Measurements from ENCODE around the gene DYNLT1.
A peak's percentile ranks its signal among the peaks of the same experiment; 100 is the strongest.
"Not testable (repeated sequence)": the region's sequence is repeated elsewhere in the genome, so short reads cannot be mapped to it uniquely, and the experiment has no call there.

Gene DYNLT1

DNA sequence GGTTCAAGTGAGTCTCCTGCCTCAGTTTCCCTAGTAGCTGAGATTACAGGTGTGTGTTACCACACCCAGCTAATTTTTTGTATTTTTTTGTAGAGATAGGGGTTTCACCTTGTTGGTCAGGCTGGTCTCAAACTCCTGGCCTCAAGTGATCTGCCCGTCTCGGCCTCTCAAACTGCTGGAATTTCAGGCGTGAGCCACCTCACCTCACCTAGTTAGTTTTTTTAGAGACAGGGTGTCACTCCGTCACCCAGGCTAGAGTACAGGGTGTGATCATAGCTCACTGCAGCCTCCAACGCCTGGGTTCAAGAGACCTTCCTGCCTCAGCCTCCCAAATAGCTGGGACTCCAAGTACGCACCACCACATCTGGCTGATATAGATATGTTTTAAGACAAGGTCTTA, 28.2 kb upstream of the DYNLT1 start:
- ChIA-PET POLR2A (interaction anchor here (0.6 to 0.8 kb wide), 2 partner anchors 25 to 212 kb away, joined by 3 to 4 read pairs; no protein-coding TSS in a partner anchor), CTCF (interaction anchor here (0.8 to 8.2 kb wide), 7 partner anchors 12 to 458 kb away, joined by 3 to 44 read pairs (median 4); no protein-coding TSS in a partner anchor)
- TF ChIP-seq, protein P1, sequence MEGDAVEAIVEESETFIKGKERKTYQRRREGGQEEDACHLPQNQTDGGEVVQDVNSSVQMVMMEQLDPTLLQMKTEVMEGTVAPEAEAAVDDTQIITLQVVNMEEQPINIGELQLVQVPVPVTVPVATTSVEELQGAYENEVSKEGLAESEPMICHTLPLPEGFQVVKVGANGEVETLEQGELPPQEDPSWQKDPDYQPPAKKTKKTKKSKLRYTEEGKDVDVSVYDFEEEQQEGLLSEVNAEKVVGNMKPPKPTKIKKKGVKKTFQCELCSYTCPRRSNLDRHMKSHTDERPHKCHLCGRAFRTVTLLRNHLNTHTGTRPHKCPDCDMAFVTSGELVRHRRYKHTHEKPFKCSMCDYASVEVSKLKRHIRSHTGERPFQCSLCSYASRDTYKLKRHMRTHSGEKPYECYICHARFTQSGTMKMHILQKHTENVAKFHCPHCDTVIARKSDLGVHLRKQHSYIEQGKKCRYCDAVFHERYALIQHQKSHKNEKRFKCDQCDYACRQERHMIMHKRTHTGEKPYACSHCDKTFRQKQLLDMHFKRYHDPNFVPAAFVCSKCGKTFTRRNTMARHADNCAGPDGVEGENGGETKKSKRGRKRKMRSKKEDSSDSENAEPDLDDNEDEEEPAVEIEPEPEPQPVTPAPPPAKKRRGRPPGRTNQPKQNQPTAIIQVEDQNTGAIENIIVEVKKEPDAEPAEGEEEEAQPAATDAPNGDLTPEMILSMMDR (IDR thresholded peaks at IDR 0.05; ENCODE audit: control extremely low read depth, extremely low read depth, low read depth, missing control alignments), result no peak

DNA sequence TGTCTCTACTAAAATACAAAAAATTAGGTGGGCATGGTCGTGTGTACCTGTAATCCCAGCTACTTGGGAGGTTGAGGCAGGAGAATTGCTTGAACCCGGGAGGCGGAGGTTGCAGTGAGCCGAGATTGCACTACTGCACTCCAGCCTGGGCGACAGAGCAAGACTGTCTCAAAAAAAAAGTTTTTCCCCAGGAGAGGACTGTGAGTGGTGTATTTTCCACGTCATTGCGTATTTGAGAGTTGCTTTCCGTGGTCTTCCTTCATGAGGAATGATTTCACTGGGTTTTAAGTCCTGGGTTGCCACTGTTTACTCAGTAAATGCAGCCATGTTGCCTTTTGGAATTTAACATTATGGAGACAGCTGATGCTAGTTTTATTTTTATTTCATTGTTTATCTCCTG, 27.6 kb upstream of the DYNLT1 start:
- not testable (repeated sequence) for DNase-seq (ENCODE audit: extremely low spot score)
- CTCF ChIA-PET, result interaction anchor here (1.4 to 8.2 kb wide), 6 partner anchors 9 to 458 kb away, joined by 3 to 44 read pairs (median 5); no protein-coding TSS in a partner anchor
- POLR2A ChIA-PET, result interaction anchor here (0.7 kb wide), 1 partner anchor 141 kb away, joined by 5 read pairs; no protein-coding TSS in a partner anchor

More for the DNA sequence above, 28.2 kb upstream of the DYNLT1 start:
- DNase-seq (ENCODE audit: extremely low spot score), result no peak

DNA sequence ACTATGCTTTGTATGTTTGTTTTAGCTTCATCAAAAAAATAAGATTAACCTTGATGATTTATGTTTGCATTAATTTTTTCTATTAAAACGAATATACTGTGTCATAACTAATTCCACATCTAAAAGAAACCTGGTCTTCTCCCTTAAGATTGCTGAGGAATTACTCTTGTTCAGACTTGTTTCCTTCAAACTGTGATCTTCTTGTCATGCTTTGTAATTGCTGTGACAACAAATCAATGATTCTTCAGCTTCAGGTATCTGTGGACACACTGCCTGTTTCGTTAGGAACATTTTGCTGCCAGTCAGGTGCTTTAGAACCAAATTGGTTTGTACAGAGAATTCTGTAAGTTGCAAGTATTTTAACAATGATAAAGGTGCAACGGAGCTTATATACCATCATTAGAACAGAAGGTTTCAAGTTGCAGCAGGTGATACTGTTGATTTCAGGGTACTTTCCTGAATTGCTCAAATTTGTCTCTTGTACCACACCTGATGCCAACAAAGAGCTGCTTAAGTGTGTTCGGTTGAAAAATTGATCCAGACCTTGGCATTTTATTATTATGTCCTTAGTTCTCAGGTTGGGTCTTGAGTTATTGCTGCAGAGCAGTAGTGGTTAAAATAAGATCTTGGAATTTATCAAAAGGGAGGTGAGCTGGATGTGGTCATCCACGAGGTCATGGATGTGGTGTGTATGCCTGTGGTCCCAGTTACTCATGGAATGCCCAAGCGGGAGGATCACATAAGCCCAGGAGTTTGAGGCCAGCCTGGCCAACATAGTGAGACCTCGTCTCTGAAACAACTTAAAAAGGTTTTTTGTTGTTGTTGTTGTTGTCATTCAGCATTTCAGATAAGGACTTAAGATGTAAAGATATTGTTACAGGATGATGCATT, 24.8 kb upstream of the DYNLT1 start:
- TF ChIP-seq, protein P1 (IDR thresholded peaks at IDR 0.05; ENCODE audit: control extremely low read depth, extremely low read depth, low read depth, missing control alignments), result no peak
- no peak for DNase-seq (ENCODE audit: extremely low spot score)
- ChIA-PET CTCF (interaction anchor here (0.5 to 8.2 kb wide), 6 partner anchors 9 to 457 kb away, joined by 3 to 44 read pairs (median 4); partner anchors contain the start of gene DYNLT1), POLR2A (no interaction called here)

DNA sequence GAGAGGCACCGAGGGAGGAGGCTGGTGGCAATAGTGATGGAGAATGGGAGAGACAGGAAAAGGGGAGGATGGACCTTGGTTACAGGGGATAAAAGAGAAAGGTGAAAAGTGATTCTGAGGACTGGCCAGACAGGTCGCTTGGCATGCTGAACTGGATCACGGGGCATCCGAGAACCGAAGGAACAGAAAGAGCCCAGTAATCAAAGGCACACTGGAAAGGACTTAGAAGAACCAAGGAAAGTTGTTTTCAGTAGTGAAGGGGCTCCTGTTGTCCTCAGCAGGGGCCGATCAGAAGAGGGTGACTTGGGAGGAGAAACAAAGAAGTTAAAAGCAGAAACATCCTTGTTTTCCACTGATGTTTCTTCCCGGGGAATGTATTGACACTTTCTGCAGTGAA, 24.2 kb upstream of the DYNLT1 start:
- no peak for DNase-seq (ENCODE audit: extremely low spot score)
- TF ChIP-seq, protein P1 (IDR thresholded peaks at IDR 0.05; ENCODE audit: control extremely low read depth, extremely low read depth, low read depth, missing control alignments), result no peak
- ChIA-PET CTCF (interaction anchor here (0.9 to 8.2 kb wide), 5 partner anchors 9 to 455 kb away, joined by 3 to 44 read pairs (median 4); partner anchors contain the start of gene DYNLT1), POLR2A (no interaction called here)

DNA sequence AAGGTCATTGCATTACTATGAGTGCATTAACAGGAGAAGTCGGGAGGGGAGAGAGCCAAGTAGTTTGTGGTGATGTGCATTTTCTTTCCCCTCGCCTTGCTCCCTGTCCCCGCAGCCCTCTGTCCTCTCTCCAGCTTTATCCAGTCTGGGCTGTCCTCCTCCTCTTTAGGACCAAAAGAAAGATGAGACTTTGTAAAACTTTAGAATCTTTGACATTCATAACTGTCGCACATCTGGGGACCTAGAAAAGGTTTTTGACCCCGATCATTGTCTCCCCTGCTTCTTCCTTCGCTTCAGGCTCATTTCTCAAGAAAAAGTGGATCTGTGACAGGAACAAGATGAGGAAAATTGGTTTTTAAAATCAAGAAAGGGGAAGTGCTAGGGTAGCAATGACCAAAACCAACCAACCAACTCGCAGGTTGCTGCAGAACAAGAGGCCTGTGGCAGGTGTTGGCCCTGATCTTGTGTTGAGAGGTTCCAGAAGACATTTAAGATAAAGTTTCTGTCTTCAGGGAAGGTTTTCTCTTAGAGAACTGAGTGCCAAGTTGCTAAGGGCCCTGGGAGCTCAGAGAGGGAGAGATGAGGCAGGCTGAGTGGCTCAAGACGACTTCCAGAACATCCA, 22.9 kb upstream of the DYNLT1 start:
- ChIA-PET POLR2A (no interaction called here), CTCF (interaction anchor here (1.0 to 2.5 kb wide), 3 partner anchors 24 to 453 kb away, joined by 3 to 9 read pairs (median 7); no protein-coding TSS in a partner anchor)
- DNase-seq (ENCODE audit: extremely low spot score), result no peak
- TF ChIP-seq, protein P1 (IDR thresholded peaks at IDR 0.05; ENCODE audit: control extremely low read depth, extremely low read depth, low read depth, missing control alignments), result no peak

DNA sequence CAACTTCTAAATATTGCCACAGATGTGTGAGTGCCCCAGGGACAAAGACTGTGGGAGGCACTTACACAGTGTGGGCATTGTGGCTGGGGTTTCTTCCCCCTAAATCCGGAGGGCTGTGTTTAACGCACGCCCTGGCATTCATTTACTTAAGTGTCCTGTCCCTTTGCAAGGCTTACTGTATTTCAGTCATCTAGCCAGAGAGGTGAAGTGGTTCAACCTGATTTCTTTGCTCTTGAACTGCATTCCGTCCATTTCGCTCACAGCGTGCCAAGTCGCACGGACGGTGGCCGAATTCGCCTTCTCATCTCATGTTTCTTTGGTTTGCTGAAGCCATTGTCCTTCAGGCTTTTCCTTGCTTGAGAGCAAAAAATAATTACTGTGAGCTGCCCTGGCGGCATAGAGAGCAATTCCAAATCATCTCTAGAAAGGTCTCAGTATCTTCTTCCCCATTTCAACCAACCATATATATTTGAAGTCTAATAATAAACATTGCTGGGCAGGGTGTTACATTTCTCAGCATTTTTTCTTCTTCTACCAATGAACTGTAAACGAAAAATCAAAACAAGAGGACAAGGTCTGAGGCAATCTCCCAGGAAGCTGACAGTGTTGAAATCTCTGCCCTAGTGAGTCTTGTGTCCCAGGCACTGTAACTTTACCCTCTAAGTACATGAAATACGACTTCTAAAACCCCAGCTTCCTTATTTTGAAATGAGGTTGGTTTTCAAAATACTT, 22.3 kb upstream of the DYNLT1 start:
- TF ChIP-seq, protein P1 (IDR thresholded peaks at IDR 0.05; ENCODE audit: control extremely low read depth, extremely low read depth, low read depth, missing control alignments), result no peak
- ChIA-PET CTCF (interaction anchor here (0.9 to 2.5 kb wide), 4 partner anchors 24 to 453 kb away, joined by 3 to 9 read pairs (median 5); no protein-coding TSS in a partner anchor), POLR2A (no interaction called here)
- peak; percentile 43 for DNase-seq (ENCODE audit: extremely low spot score)
